GM12874 (cell line): ENCODE results near the gene ARHGEF7.

Experiments used
- TF ChIP-seq, protein P1 (sequence below): IDR thresholded peaks from 2 replicates; pipeline ENCODE4 v1.5.1; 2011; ENCODE audit warnings: low read depth, mild to moderate bottlenecking, control low read depth, low read length, moderate library complexity; ENCODE audit not compliant: insufficient read depth

Gene ARHGEF7

DNA sequence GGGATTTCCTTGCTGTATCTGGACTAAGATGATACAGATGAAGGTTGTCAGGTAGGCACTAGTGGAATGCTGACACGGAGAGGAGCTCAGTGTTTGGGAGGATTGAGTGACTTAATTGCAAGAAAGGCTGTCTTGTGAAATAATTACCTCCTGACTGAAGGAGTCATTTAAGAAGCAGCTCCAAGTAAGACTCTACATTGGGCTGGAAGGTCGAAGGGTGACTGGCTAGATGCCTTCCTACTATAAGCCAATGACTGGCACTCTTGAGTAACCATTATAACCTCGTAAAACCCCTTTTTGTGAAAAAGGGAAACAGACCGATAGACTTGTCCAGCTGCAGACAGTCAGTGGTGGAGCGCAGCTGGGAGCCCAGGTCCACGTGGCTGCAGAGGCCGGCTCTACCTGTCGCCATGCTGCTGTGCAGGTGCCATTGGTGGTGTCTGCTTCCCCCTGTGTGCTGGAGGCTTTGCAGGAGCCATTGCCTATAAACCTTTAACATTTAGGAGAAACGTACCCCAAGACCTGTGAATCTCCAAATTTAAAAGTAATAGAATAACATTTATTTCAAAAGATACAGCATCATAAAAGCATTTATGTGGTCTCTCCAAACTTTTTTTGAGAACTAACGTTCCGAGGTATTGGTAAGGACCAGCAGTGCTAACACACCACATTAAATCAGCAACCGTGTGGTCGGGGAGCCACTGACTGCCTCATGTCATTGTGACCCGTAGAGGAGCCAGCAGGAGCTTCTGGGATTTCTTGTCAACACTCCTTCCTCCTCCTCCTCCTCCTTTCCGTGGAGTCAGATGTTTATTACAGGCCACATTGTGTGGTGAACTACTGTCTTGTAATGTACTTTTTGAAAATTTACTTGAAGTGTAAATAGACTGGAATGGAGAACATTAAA is 124.9 kb downstream of the ARHGEF7 start:
- TF ChIP-seq, protein P1, sequence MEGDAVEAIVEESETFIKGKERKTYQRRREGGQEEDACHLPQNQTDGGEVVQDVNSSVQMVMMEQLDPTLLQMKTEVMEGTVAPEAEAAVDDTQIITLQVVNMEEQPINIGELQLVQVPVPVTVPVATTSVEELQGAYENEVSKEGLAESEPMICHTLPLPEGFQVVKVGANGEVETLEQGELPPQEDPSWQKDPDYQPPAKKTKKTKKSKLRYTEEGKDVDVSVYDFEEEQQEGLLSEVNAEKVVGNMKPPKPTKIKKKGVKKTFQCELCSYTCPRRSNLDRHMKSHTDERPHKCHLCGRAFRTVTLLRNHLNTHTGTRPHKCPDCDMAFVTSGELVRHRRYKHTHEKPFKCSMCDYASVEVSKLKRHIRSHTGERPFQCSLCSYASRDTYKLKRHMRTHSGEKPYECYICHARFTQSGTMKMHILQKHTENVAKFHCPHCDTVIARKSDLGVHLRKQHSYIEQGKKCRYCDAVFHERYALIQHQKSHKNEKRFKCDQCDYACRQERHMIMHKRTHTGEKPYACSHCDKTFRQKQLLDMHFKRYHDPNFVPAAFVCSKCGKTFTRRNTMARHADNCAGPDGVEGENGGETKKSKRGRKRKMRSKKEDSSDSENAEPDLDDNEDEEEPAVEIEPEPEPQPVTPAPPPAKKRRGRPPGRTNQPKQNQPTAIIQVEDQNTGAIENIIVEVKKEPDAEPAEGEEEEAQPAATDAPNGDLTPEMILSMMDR = no peak

DNA sequence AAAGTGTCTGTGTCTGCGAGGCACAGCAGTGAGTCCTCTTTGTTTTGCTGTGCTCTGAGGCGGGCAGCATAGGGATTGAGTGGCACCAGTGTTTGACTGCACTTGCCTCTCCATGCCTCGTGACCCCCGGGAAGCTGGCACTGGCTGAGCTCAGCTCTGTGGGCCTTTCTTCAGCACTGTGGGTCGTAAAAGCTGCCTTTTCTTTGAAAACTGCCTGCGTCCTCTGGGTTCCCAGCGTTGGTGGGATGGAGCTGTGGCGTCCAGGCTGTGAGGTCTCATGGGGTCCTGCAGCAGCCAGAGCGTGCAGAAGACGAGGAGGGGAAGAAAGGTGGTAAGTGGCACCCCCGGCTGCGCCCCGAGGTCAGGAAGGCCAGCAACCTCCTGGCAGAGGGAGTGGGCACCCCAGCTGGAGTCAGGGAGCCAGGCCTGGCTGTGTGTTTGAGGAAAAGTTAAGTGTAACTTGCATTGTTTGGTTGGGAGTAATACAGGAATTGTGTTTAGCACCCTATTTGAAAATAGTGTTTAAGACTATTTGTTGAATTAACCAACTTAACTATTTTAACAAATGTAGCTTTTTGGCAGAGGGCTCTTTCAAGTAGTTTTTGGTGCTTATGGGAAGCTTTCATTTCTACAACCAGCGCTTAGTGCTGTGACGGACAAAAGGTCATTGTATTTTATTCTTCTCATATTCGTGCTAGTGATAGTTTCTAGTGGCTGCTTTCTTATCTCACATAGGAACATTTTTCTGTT is 126.1 kb downstream of the ARHGEF7 start:
- TF ChIP-seq, protein P1 = no peak

DNA sequence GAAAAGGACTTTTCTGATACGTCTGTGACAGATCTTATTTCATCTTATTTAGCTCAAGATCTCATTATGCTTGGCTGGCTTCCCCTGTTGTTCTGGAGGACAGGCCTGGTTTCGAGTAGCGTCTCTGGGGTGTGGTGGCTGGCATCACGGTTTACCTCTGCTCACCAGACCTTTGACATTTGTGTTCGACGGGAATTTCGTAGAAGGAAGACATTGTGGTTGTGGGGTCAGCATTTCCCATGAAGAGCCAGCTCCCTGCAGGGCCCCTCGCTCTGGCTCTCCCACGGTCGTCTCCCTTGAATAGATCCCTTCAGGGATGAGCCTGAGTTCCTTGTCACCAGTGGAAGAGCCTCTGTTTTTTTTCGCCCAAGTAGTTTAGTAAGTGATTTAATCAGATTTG is 126.8 kb downstream of the ARHGEF7 start:
- TF ChIP-seq, protein P1 = no peak

DNA sequence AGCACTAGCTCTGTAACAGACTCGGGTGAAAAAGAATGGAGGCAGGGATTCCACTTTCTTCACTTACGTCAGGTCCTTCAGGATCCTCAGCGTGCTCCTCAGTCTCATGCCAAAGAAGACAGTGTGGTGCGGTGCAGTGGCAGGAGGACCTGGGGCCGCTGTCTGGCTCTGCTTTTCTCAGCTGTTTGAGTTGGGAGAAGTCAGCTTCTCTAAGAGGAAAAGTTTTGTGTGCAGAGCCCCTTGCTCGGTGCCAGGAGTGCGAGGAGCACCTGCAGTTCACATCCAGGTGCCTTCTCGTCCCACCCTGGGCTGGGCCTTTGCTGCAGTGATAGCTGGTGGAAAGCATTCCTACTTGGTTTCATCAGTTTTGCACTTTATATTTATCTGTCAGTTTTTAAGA is 127.5 kb downstream of the ARHGEF7 start:
- TF ChIP-seq, protein P1 = no peak

DNA sequence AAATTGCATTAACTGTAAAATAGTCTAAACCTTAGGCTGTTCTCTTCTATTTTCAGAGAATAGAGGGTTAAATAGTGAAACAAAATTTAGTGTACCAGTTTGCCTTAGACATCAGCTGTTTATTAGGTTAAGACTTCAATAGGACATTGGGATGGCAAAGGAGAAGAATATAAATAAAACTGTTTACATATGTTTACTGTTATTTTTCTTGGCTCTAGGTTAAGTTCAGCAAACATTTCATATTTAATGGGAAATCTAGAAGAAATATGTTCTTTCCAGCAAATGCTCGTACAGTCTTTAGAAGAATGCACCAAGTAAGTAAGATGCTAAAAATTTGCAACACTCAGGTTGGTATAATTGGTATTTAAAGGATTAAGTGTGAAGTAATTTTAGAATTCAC is 128.9 kb downstream of the ARHGEF7 start:
- TF ChIP-seq, protein P1 = no peak

DNA sequence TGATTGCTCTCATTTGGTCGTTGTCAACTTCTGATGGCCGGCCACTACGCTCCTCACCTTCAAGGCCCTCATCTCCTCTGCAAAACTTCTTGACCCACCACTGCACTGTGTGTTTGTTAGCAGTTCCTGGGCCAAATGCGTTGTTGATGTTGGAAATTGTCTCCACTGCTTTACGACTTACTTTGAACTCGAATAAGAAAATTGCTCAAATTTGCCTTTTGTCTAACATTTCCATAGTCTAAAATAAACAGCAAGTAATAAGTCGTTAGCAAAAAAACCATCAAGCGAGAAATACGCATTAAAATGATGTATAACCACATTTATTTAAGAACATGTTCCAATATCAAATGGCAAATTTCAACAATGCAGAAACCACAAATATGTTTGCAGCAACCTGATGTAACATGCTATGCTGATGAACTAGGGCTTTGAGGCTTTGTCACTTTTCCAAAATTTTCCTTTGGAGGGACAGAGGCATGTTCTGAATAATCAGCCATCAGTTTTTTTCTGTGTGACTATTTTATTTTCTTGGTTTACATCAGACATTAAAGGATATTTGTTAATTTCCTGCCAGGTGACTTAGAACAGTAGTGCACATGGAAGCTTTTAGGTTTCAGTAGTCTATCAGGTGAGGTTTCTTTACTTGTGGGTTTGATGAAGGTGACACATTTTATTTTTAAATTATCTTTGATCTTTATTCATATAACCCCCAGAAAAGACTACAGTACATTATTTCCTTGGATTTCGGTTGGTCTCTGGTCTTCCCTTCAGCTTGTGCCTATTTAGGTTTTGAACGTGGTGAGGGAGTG is 130.7 kb downstream of the ARHGEF7 start:
- TF ChIP-seq, protein P1 = no peak

DNA sequence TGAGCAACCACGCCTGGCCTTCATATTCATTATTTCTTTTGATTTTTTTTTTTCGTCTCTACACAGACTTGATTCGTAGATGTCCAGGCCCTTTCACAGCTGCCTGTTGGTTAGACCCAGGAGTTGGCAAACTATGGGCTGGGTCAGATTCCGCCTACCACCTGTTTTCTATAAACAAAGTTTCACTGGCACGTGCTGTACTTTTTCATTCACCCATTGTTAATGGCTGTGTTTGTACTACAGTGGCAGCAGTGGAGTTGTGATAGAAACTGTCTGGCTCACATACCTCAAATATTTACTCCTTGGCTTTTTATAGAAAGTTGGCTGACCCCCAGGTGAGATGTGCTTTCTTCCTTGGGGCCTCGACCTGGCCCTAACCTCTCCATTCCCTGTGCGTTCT is 132.4 kb downstream of the ARHGEF7 start:
- TF ChIP-seq, protein P1 = no peak
